ENCODE results near the gene MARK4. TPM values are rescaled to one million over a fixed set of nuclear protein-coding genes. Genes with fewer than 3 reads are reported as not detected.

The MARK4 gene
- total RNA-seq, 3 donors from 2014 or later: 11.0 to 20.0 (median 19.2) TPM

DNA sequence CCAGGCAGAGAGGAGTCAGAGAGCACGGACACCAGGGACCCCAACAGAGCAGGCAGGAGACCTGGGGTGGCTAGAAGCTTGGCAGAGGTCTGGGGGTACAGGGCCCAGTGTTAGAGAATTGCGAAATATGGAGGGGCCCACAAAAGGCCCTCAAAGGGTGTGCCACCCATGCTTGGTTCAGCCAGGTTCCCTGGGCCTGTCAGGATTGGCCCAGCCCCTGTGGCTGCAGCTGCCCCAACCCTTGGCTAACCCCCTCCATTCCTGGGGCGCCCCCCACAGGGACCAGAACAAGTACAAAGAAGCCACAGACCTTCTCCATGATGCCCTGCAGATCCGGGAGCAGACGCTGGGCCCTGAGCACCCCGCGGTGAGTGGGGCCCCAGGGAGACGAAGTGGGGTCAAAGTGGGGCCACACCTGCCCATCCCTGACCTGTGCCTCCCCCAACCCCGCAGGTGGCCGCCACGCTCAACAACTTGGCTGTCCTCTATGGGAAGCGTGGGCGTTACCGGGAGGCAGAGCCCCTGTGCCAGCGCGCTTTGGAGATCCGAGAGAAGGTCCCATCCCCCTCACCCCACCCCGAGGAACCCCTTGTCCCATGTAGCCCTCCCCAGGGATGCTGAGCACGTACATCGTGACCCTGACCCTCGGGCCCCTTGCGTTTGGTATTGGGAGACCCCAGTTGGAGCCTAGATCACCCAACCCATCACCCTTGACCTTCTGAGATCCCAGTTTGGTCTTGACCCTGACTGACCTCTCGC, 97.5 kb downstream of the MARK4 start:
- Histone ChIP-seq H3K27ac (no peak overlapping the region), H3K9me3 (no peaks in the 10 kb centered on the region), H3K27me3 (no peaks in the 10 kb centered on the region), H3K4me1 (no peaks in the 10 kb centered on the region), H3K4me3 (no peak overlapping the region), H3K36me3 (no peaks in the 10 kb centered on the region)
- intact Hi-C loops (cut with DNase I; ENCODE audit: low total_unique reads): no loop called here
- TF ChIP-seq, protein P1, sequence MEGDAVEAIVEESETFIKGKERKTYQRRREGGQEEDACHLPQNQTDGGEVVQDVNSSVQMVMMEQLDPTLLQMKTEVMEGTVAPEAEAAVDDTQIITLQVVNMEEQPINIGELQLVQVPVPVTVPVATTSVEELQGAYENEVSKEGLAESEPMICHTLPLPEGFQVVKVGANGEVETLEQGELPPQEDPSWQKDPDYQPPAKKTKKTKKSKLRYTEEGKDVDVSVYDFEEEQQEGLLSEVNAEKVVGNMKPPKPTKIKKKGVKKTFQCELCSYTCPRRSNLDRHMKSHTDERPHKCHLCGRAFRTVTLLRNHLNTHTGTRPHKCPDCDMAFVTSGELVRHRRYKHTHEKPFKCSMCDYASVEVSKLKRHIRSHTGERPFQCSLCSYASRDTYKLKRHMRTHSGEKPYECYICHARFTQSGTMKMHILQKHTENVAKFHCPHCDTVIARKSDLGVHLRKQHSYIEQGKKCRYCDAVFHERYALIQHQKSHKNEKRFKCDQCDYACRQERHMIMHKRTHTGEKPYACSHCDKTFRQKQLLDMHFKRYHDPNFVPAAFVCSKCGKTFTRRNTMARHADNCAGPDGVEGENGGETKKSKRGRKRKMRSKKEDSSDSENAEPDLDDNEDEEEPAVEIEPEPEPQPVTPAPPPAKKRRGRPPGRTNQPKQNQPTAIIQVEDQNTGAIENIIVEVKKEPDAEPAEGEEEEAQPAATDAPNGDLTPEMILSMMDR (IDR thresholded peaks at IDR 0.05): no peak
- no peak for TF ChIP-seq POLR2A (IDR thresholded peaks at IDR 0.05)
- TF ChIP-seq POLR2AphosphoS5 (IDR thresholded peaks at IDR 0.05): no peak
- no peak for DNase-seq (ENCODE audit: low spot score in 2 of 2)

DNA sequence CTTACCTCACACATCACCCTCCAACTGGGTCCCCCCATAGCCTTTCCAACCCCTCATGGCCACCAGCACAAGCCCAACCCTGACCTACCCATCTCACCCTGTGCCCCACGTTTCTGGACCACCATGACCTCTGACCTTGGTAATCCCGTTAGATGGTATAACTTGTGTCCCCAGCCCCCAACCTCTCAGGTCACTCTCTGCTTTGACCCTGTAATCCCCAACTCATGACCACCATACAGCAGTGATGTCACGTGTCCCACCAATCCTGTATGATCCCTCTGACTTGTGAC, 98.0 kb downstream of the MARK4 start:
- H3K36me3 ChIP-seq: no peaks in the 10 kb centered on the region
- H3K4me1 ChIP-seq: no peaks in the 10 kb centered on the region
- H3K27me3 ChIP-seq: no peaks in the 10 kb centered on the region
- TF ChIP-seq POLR2A (IDR thresholded peaks at IDR 0.05) (no peak), POLR2AphosphoS5 (IDR thresholded peaks at IDR 0.05) (no peak)
- TF ChIP-seq, protein P1 (IDR thresholded peaks at IDR 0.05): no peak
- no peaks in the 10 kb centered on the region for H3K9me3 ChIP-seq
- H3K4me3 ChIP-seq: no peak overlapping the region
- no peak for DNase-seq (ENCODE audit: low spot score in 2 of 2)
- H3K27ac ChIP-seq: no peak overlapping the region
- intact Hi-C loops (cut with DNase I; ENCODE audit: low total_unique reads): no loop called here

- H3K27ac ChIP-seq: no peak overlapping the region
- no peaks in the 10 kb centered on the region for H3K27me3 ChIP-seq
- no peaks in the 10 kb centered on the region for H3K4me1 ChIP-seq
- DNase-seq (ENCODE audit: low spot score in 2 of 2): no peak
- H3K36me3 ChIP-seq: no peaks in the 10 kb centered on the region
- no peaks in the 10 kb centered on the region for H3K9me3 ChIP-seq
- TF ChIP-seq POLR2AphosphoS5 (IDR thresholded peaks at IDR 0.05) (no peak), POLR2A (IDR thresholded peaks at IDR 0.05) (no peak)
- TF ChIP-seq, protein P1 (IDR thresholded peaks at IDR 0.05): no peak
- H3K4me3 ChIP-seq: no peak overlapping the region
- intact Hi-C loops (cut with DNase I; ENCODE audit: low total_unique reads): no loop called here
Measured at GRCh38 chr19:45349430-45349941, 98.4 kb downstream of the MARK4 start.

GRCh38 chr19:45350477-45351058, 99.5 kb downstream of the MARK4 start:
- no peaks in the 10 kb centered on the region for H3K27me3 ChIP-seq
- no peaks in the 10 kb centered on the region for H3K4me1 ChIP-seq
- no peaks in the 10 kb centered on the region for H3K9me3 ChIP-seq
- no peaks in the 10 kb centered on the region for H3K36me3 ChIP-seq
- no peak for DNase-seq (ENCODE audit: low spot score in 2 of 2)
- H3K27ac ChIP-seq: no peak overlapping the region
- H3K4me3 ChIP-seq: no peak overlapping the region
- TF ChIP-seq POLR2AphosphoS5 (IDR thresholded peaks at IDR 0.05) (no peak), POLR2A (IDR thresholded peaks at IDR 0.05) (no peak)
- TF ChIP-seq, protein P1 (IDR thresholded peaks at IDR 0.05): no peak
- intact Hi-C loops (cut with DNase I; ENCODE audit: low total_unique reads): no loop called here

DNA sequence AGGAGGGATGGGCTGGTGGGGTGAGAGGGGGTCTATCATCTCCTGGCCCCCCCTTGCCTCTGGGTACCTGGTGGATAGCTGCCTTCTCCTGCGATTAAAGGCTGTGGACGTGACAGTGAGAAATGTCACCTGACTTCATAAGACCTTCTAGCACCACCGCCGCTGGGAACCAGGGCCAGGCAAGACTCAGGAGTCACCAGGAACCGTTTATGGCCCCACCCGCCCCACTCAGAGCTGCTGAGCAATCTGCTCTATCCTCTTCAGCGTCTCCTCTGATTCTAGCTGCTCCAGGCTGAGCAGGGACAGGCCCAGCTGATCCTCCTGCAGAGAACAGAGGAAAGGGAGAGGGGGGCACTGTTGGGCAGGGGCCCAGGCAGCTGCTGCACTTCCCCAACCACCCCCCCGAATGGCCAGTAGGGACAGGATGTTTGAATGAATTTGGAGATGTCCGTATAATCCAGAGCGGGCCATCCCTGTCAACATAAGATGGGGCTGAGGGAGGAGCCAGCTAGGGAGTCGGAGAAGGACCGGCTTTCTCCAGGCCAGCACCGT, 100.4 kb downstream of the MARK4 start:
- H3K27me3 ChIP-seq: no peaks in the 10 kb centered on the region
- intact Hi-C loops (cut with DNase I; ENCODE audit: low total_unique reads): no loop called here
- H3K4me3 ChIP-seq: no peak overlapping the region
- no peaks in the 10 kb centered on the region for H3K36me3 ChIP-seq
- H3K27ac ChIP-seq: no peak overlapping the region
- H3K4me1 ChIP-seq: no peaks in the 10 kb centered on the region
- no peaks in the 10 kb centered on the region for H3K9me3 ChIP-seq
- TF ChIP-seq POLR2A (IDR thresholded peaks at IDR 0.05) (no peak), POLR2AphosphoS5 (IDR thresholded peaks at IDR 0.05) (no peak)
- TF ChIP-seq, protein P1 (IDR thresholded peaks at IDR 0.05): no peak
- no peak for DNase-seq (ENCODE audit: low spot score in 2 of 2)
